DMS 273 (cell line): Measurements from ENCODE around the gene SMOC2.
"Not testable (repeated sequence)": the region's sequence is repeated elsewhere in the genome, so short reads cannot be mapped to it uniquely, and the experiment has no call there.

Source experiments
- DNase-seq: peaks from one replicate; lab custom pipeline; 2025; ENCODE audit not compliant: unreplicated experiment; lab: John Stamatoyannopoulos, UW

Gene SMOC2

GRCh38 chr6:168675933-168676551, 235.1 kb downstream of the SMOC2 start:
- DNase-seq, result no peak

GRCh38 chr6:168676552-168677322, 235.8 kb downstream of the SMOC2 start:
- no peak for DNase-seq

- DNase-seq, result peak; percentile 7
Measured at GRCh38 chr6:168677323-168677781, 236.4 kb downstream of the SMOC2 start.

GRCh38 chr6:168678077-168678476, 237.1 kb downstream of the SMOC2 start:
- no peak for DNase-seq

GRCh38 chr6:168678588-168678987, 237.6 kb downstream of the SMOC2 start:
- DNase-seq, result no peak

- DNase-seq, result no peak
Measured at GRCh38 chr6:168681748-168682147, 240.8 kb downstream of the SMOC2 start.

- peak; percentile 6 for DNase-seq
Measured at GRCh38 chr6:168683621-168684020, 242.6 kb downstream of the SMOC2 start.

- no peak for DNase-seq
Measured at GRCh38 chr6:168684471-168684870, 243.5 kb downstream of the SMOC2 start.

- DNase-seq, result no peak
Measured at GRCh38 chr6:168684906-168685305, 243.9 kb downstream of the SMOC2 start.

- DNase-seq, result no peak
Measured at GRCh38 chr6:168686029-168686738, 245.2 kb downstream of the SMOC2 start.

- no peak for DNase-seq
Measured at GRCh38 chr6:168686831-168687730, 246.1 kb downstream of the SMOC2 start.

GRCh38 chr6:168690271-168690670, 249.3 kb downstream of the SMOC2 start:
- no peak for DNase-seq

- DNase-seq, result no peak
Measured at GRCh38 chr6:168691774-168692173, 250.8 kb downstream of the SMOC2 start.

GRCh38 chr6:168692193-168692914, 251.4 kb downstream of the SMOC2 start:
- no peak for DNase-seq

- DNase-seq, result not testable (repeated sequence)
Measured at GRCh38 chr6:168692915-168693257, 251.9 kb downstream of the SMOC2 start.

GRCh38 chr6:168694797-168695196, 253.8 kb downstream of the SMOC2 start:
- not testable (repeated sequence) for DNase-seq

GRCh38 chr6:168695701-168696100, 254.7 kb downstream of the SMOC2 start:
- DNase-seq, result no peak

- no peak for DNase-seq
Measured at GRCh38 chr6:168698923-168699322, 257.9 kb downstream of the SMOC2 start.

- peak; percentile 32 for DNase-seq
Measured at GRCh38 chr6:168699631-168700295, 258.8 kb downstream of the SMOC2 start.

- DNase-seq, result no peak
Measured at GRCh38 chr6:168700880-168701279, 259.9 kb downstream of the SMOC2 start.
